Subcutaneous abdominal adipose tissue (tissue), 5 donors: ENCODE measurements around the gene ZBTB49.

Experiments used
- H3K27ac ChIP-seq: one replicate; pipeline ENCODE4 v1.7.0; 2013; ENCODE audit warnings: low read depth, mild to moderate bottlenecking, inconsistent platforms, low read length, moderate library complexity
- H3K27me3 ChIP-seq, 5 donors: one replicate each; pipeline ENCODE4 v1.7.0; 2013; ENCODE audit warnings: low read length in 5 of 5, inconsistent platforms in 1 of 5; ENCODE audit not compliant: control insufficient read depth in 5 of 5, insufficient read depth in 4 of 5
- H3K36me3 ChIP-seq, 5 donors: one replicate each; pipeline ENCODE4 v1.7.0; 2013; ENCODE audit warnings: low read length in 5 of 5; ENCODE audit not compliant: control insufficient read depth in 5 of 5, insufficient read depth in 5 of 5
- H3K4me1 ChIP-seq, 5 donors: one replicate each; pipeline ENCODE4 v1.7.0; 2013; ENCODE audit warnings: low read length in 5 of 5, mild to moderate bottlenecking in 3 of 5, moderate library complexity in 1 of 5; ENCODE audit not compliant: control insufficient read depth in 5 of 5, insufficient read depth in 5 of 5
- H3K4me3 ChIP-seq, 5 donors: one replicate each; pipeline ENCODE4 v1.7.0; 2013; ENCODE audit warnings: low read length in 5 of 5, low read depth in 1 of 5
- H3K9ac ChIP-seq, 5 donors: one replicate each; pipeline ENCODE4 v1.7.0; 2013; ENCODE audit warnings: low read length in 5 of 5, mild to moderate bottlenecking in 4 of 5, moderate library complexity in 3 of 5
- H3K9me3 ChIP-seq, 5 donors: one replicate each; pipeline ENCODE4 v1.7.0; 2013; ENCODE audit warnings: low read length in 5 of 5; ENCODE audit not compliant: control insufficient read depth in 5 of 5
- donor health status: healthy.
- donor health status: healthy.
- donor health status: healthy.
- donor health status: healthy.
- donor health status: healthy.

Gene ZBTB49

GRCh38 chr4:4299006-4299405 lies 9.0 kb downstream of the ZBTB49 start:
- Histone ChIP-seq H3K9me3 (no peaks in the 10 kb centered on the region), H3K4me3 (no peak overlapping the region), H3K9ac (no peak overlapping the region), H3K4me1 (no peaks in the 10 kb centered on the region), H3K36me3 (peaks cover 12 to 32% (median 22%) of the 10 kb centered on the region in 5 donors), H3K27me3 (no peaks in the 10 kb centered on the region), H3K27ac (no peak overlapping the region)

DNA sequence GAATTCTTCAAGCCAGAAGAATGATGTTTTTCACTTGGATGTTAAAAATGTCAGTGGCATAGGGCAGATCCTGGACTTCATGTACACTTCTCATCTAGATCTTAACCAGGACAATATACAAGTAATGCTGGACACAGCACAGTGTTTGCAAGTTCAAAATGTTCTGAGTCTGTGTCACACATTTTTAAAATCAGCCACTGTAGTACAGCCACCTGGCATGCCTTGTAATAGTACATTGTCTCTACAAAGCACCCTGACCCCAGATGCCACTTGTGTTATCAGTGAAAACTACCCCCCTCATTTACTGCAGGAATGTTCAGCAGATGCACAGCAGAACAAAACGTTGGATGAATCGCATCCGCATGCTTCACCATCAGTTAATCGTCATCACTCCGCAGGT lies 11.9 kb downstream of the ZBTB49 start:
- Histone ChIP-seq H3K4me1 (no peaks in the 10 kb centered on the region), H3K27me3 (no peaks in the 10 kb centered on the region), H3K9ac (no peak overlapping the region), H3K36me3 (peaks cover 22 to 43% (median 31%) of the 10 kb centered on the region in 5 donors), H3K27ac (no peak overlapping the region), H3K9me3 (no peaks in the 10 kb centered on the region), H3K4me3 (no peak overlapping the region)

DNA sequence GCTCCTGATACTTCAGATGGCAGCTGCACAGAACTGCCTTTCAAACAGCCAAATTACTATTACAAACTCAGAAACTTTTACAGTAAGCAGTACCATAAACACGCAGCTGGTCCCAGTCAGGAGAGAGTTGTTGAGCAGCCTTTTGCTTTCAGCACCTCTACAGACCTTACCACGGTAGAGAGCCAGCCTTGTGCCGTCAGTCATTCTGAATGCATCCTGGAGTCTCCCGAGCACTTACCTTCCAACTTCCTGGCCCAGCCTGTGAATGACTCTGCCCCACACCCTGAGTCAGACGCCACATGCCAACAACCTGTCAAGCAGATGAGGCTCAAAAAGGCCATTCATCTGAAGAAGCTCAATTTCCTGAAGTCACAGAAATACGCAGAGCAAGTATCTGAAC lies 12.4 kb downstream of the ZBTB49 start:
- no peak overlapping the region for H3K9ac ChIP-seq
- H3K27ac ChIP-seq, result no peak overlapping the region
- H3K27me3 ChIP-seq, result no peaks in the 10 kb centered on the region
- H3K4me3 ChIP-seq, result no peak overlapping the region
- H3K9me3 ChIP-seq, result no peaks in the 10 kb centered on the region
- peaks cover 22 to 48% (median 35%) of the 10 kb centered on the region in 5 donors for H3K36me3 ChIP-seq
- no peaks in the 10 kb centered on the region for H3K4me1 ChIP-seq

- Histone ChIP-seq H3K36me3 (peaks cover 13 to 41% (median 33%) of the 10 kb centered on the region in 5 donors), H3K9ac (no peak overlapping the region), H3K9me3 (no peaks in the 10 kb centered on the region), H3K27me3 (no peaks in the 10 kb centered on the region), H3K4me1 (no peaks in the 10 kb centered on the region), H3K4me3 (no peak overlapping the region), H3K27ac (no peak overlapping the region)
Measured at GRCh38 chr4:4306920-4307319, 16.9 kb downstream of the ZBTB49 start.

DNA sequence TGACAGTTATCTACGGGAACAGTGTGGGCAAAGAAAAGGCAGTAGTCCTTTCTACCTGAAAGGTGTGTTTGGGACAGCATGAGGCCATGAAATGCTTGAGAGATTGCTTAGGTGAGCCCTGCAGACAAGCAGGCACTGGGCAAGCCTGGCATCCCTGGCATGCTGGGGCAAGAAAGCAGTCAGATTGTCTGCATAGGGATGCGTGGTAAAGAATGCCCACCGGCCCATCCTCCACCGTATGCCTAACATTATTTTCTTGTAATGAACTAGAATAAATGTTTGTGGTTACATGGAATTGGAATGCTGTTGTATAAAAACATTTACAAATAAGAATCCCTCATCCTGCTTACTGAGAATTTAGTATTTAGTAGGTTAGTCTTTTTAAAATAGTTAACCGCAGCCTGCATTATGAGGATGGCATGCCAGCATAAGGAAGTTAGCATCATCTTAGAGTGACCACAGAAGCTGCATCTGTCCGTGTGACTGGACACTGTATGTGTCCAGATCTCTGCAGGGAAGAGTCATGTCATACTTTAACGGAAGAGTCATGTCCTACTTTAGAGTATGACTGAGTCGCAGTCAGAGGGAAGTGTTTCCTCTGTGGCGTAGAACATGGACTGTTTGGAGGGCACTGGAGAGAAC lies 18.9 kb downstream of the ZBTB49 start:
- no peak overlapping the region for H3K27ac ChIP-seq
- H3K4me1 ChIP-seq, result no peaks in the 10 kb centered on the region
- no peak overlapping the region for H3K9ac ChIP-seq
- H3K4me3 ChIP-seq, result no peak overlapping the region
- H3K27me3 ChIP-seq, result no peaks in the 10 kb centered on the region
- H3K36me3 ChIP-seq, result peaks cover 5 to 46% (median 34%) of the 10 kb centered on the region in 5 donors
- H3K9me3 ChIP-seq, result no peaks in the 10 kb centered on the region

- Histone ChIP-seq H3K9ac (no peak overlapping the region), H3K36me3 (peaks cover 11 to 64% (median 46%) of the 10 kb centered on the region in 5 donors), H3K4me1 (no peaks in the 10 kb centered on the region), H3K9me3 (no peaks in the 10 kb centered on the region), H3K27me3 (no peaks in the 10 kb centered on the region), H3K27ac (no peak overlapping the region), H3K4me3 (no peak overlapping the region)
Measured at GRCh38 chr4:4311193-4311592, 21.1 kb downstream of the ZBTB49 start.

GRCh38 chr4:4315461-4316149 lies 25.6 kb downstream of the ZBTB49 start:
- H3K9ac ChIP-seq, result no peak overlapping the region
- no peaks in the 10 kb centered on the region for H3K9me3 ChIP-seq
- H3K27me3 ChIP-seq, result no peaks in the 10 kb centered on the region
- H3K36me3 ChIP-seq, result peaks cover 14 to 78% (median 62%) of the 10 kb centered on the region in 5 donors
- H3K27ac ChIP-seq, result no peak overlapping the region
- H3K4me1 ChIP-seq, result no peaks in the 10 kb centered on the region
- no peak overlapping the region for H3K4me3 ChIP-seq

GRCh38 chr4:4316150-4316495 lies 26.1 kb downstream of the ZBTB49 start:
- Histone ChIP-seq H3K9me3 (no peaks in the 10 kb centered on the region), H3K36me3 (peaks cover 12 to 83% (median 67%) of the 10 kb centered on the region in 5 donors)

DNA sequence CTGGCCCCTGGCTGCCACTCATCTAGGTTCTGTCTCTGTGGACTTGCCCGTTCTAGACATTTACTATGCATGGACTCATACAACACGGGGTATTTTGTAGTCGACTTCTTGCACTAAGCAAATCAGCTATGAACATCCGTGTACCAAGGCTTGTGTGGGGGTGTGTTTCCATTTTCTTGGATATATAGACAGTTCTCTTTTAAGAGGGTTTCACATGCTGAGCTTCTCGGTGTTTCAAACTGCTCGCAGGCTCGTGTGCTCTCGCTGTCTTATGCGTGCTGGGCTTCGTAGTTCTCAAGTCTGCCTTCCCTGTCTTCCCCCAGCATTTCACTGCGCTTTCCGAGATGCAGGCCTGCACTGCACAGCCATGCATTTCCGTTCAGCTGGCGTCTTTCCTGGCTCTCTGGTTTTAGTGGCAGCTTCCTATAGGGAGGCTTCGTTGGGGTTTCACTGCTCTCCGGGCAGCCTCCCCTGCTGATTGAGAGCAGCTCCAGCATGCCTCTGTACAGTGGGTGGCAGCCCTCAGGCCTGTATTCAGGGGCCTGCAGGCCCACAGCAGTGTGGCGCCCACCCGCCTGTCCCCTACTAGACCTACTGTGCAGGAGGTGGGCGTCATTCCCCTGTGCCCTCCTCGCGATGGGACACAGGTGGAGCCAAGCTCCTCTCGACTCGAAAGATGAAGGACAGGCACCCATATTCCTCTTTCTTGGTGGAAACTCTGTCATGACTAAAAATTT lies 27.6 kb downstream of the ZBTB49 start:
- no peaks in the 10 kb centered on the region for H3K27me3 ChIP-seq
- H3K9ac ChIP-seq, result no peak overlapping the region
- no peak overlapping the region for H3K4me3 ChIP-seq
- no peak overlapping the region for H3K27ac ChIP-seq
- no peaks in the 10 kb centered on the region for H3K9me3 ChIP-seq
- peaks cover 9 to 93% (median 77%) of the 10 kb centered on the region in 5 donors for H3K36me3 ChIP-seq
- no peaks in the 10 kb centered on the region for H3K4me1 ChIP-seq

More at GRCh38 chr4:4316150-4316495, 26.1 kb downstream of the ZBTB49 start:
- Histone ChIP-seq H3K4me3 (no peak overlapping the region), H3K27me3 (no peaks in the 10 kb centered on the region), H3K9ac (no peak overlapping the region), H3K27ac (no peak overlapping the region), H3K4me1 (no peaks in the 10 kb centered on the region)

DNA sequence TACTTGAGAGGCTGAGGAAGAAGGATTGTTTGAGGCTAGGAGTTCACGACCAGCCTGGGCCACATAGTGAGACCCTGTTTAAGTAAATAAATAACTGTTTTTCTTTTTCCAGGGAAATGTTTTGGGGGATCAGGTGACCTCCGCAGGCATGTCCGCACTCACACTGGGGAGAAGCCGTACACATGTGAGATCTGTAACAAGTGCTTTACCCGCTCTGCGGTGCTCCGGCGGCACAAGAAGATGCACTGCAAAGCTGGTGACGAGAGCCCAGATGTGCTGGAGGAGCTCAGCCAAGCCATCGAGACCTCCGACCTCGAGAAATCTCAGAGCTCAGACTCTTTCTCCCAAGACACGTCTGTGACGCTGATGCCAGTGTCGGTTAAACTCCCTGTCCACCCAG lies 30.5 kb downstream of the ZBTB49 start:
- Histone ChIP-seq H3K27me3 (no peaks in the 10 kb centered on the region), H3K9ac (no peak overlapping the region), H3K36me3 (peaks cover 5 to 70% (median 54%) of the 10 kb centered on the region in 5 donors), H3K4me1 (no peaks in the 10 kb centered on the region), H3K9me3 (no peaks in the 10 kb centered on the region), H3K4me3 (no peak overlapping the region), H3K27ac (no peak overlapping the region)
